ENCODE data around the gene PIP5K1B. TPM values are rescaled to one million over a fixed set of nuclear protein-coding genes. Genes with fewer than 3 reads are reported as not detected.

Gene PIP5K1B
- total RNA-seq, 1 experiment from 2014 or later, result 5.2 TPM

- no peaks in the 10 kb centered on the region for H3K9me3 Mint-ChIP-seq
- CTCF ChIA-PET, result interaction anchor here (1.2 kb wide), 1 partner anchor 25 kb away, joined by 7 read pairs; no protein-coding TSS in a partner anchor
- H3K4me1 Mint-ChIP-seq, result peaks cover 89% of the 10 kb centered on the region
- no peaks in the 10 kb centered on the region for H3K27me3 Mint-ChIP-seq (ENCODE audit: low read depth)
- no peak overlapping the region for H3K4me3 Mint-ChIP-seq
- DNase-seq (ENCODE audit: low spot score) (no peak), ATAC-seq (no peak)
- POLR2A ChIA-PET, result no interaction called here
- H3K36me3 Mint-ChIP-seq, result peaks cover 6% of the 10 kb centered on the region
- no peak for TF ChIP-seq ZNF416 (CRISPR knock-in tag; IDR thresholded peaks at IDR 0.05)
- no peak for TF ChIP-seq NR3C1 (CRISPR knock-in tag; conservative IDR thresholded peaks at IDR 0.05; ENCODE audit: low read depth)
- TF ChIP-seq NFE2L1 (CRISPR knock-in tag; IDR thresholded peaks at IDR 0.05), result no peak
- no peak for TF ChIP-seq ZBTB21 (CRISPR knock-in tag; IDR thresholded peaks at IDR 0.05; ENCODE audit: borderline replicate concordance)
- no peak for TF ChIP-seq STAT6 (CRISPR knock-in tag; conservative IDR thresholded peaks at IDR 0.05; ENCODE audit: low read depth)
- TF ChIP-seq FOXP4 (CRISPR knock-in tag; IDR thresholded peaks at IDR 0.05), result no peak
- no peak for TF ChIP-seq E2F4 (CRISPR knock-in tag; IDR thresholded peaks at IDR 0.05; ENCODE audit: borderline replicate concordance, low read depth)
- TF ChIP-seq NR1H2 (CRISPR knock-in tag; IDR thresholded peaks at IDR 0.05), result no peak
- TF ChIP-seq NFATC4 (CRISPR knock-in tag; IDR thresholded peaks at IDR 0.05), result no peak
- no peak for TF ChIP-seq HMGA2 (CRISPR knock-in tag; IDR thresholded peaks at IDR 0.05)
- no peak for TF ChIP-seq ZMAT4 (CRISPR knock-in tag; IDR thresholded peaks at IDR 0.05)
- no peak for TF ChIP-seq EMX1 (CRISPR knock-in tag; IDR thresholded peaks at IDR 0.05)
- no peak for TF ChIP-seq ETV6 (CRISPR knock-in tag; IDR thresholded peaks at IDR 0.05)
- no peak for TF ChIP-seq CREM (CRISPR knock-in tag; IDR thresholded peaks at IDR 0.05)
- TF ChIP-seq MYBL2 (CRISPR knock-in tag; IDR thresholded peaks at IDR 0.05), result no peak
- no peak for TF ChIP-seq ZNF512 (CRISPR knock-in tag; IDR thresholded peaks at IDR 0.05; ENCODE audit: borderline replicate concordance)
- peak overlapping the region; percentile 99 for H3K27ac Mint-ChIP-seq
These were observed 165.0 kb downstream of the PIP5K1B start for GRCh38 chr9:68870086-68870485.

GRCh38 chr9:68871236-68871635 lies 166.2 kb downstream of the PIP5K1B start:
- no peak overlapping the region for H3K4me3 Mint-ChIP-seq
- no peaks in the 10 kb centered on the region for H3K27me3 Mint-ChIP-seq (ENCODE audit: low read depth)
- H3K27ac Mint-ChIP-seq, result peak overlapping the region; percentile 99
- no peak for DNase-seq (ENCODE audit: low spot score)
- ChIA-PET POLR2A (interaction anchor here (1.5 kb wide), 1 partner anchor 19 kb away, joined by 3 read pairs; no protein-coding TSS in a partner anchor), CTCF (interaction anchor here (1.0 to 3.0 kb wide), 4 partner anchors 10 to 185 kb away, joined by 3 to 13 read pairs (median 6); no protein-coding TSS in a partner anchor)
- ATAC-seq, result no peak
- no peaks in the 10 kb centered on the region for H3K9me3 Mint-ChIP-seq
- TF ChIP-seq NFE2L1 (CRISPR knock-in tag; IDR thresholded peaks at IDR 0.05), result no peak
- TF ChIP-seq CREM (CRISPR knock-in tag; IDR thresholded peaks at IDR 0.05), result no peak
- no peak for TF ChIP-seq RORB (CRISPR knock-in tag; IDR thresholded peaks at IDR 0.05)
- no peak for TF ChIP-seq PRRX2 (CRISPR knock-in tag; IDR thresholded peaks at IDR 0.05)
- TF ChIP-seq ZBTB43 (CRISPR knock-in tag; IDR thresholded peaks at IDR 0.05), result no peak
- TF ChIP-seq TEAD1 (CRISPR knock-in tag; IDR thresholded peaks at IDR 0.05), result no peak
- no peaks in the 10 kb centered on the region for H3K36me3 Mint-ChIP-seq
- H3K4me1 Mint-ChIP-seq, result peaks cover 92% of the 10 kb centered on the region

Measured in WTC11 (cell line).